Measurements from ENCODE around the gene TXNRD2.

- TF ChIP-seq RAD21 (IDR thresholded peaks at IDR 0.05; ENCODE audit: low read depth), result no peak
- no peak for TF ChIP-seq NFIC (IDR thresholded peaks at IDR 0.05)
Observed at GRCh38 chr22:19878461-19879245, 63.0 kb downstream of the TXNRD2 start.

Data from Ishikawa (cell line).